Activated CD4-positive, alpha-beta T cell treated with anti-CD3 and anti-CD28 coated beads, Interleukin-10, Interleukin-2, amounts not matched to agents 100 ng/mL and 50 ng/mL, durations not matched to agents 16 hours and 8 hours (primary cell): ENCODE measurements around the gene DIRAS2.

Source experiments
- DNase-seq: peaks from one replicate; pipeline ENCODE4 v3.0.0-alpha.2; 2020

Gene DIRAS2

GRCh38 chr9:90611568-90611967, 31.1 kb downstream of the DIRAS2 start:
- no peak for DNase-seq

GRCh38 chr9:90611121-90611520, 31.5 kb downstream of the DIRAS2 start:
- DNase-seq = no peak

- DNase-seq = no peak
These were observed 34.7 kb downstream of the DIRAS2 start for GRCh38 chr9:90607701-90608516.

GRCh38 chr9:90600029-90600428, 42.6 kb downstream of the DIRAS2 start:
- DNase-seq = no peak

- no peak for DNase-seq
These were observed 44.4 kb downstream of the DIRAS2 start for GRCh38 chr9:90598191-90598590.

GRCh38 chr9:90593646-90594045, 49.0 kb downstream of the DIRAS2 start:
- DNase-seq = no peak

GRCh38 chr9:90580576-90580975, 62.0 kb downstream of the DIRAS2 start:
- no peak for DNase-seq

GRCh38 chr9:90579181-90579580, 63.4 kb downstream of the DIRAS2 start:
- DNase-seq = no peak

GRCh38 chr9:90578126-90578815, 64.4 kb downstream of the DIRAS2 start:
- DNase-seq = no peak

- DNase-seq = no peak
These were observed 73.1 kb downstream of the DIRAS2 start for GRCh38 chr9:90569511-90569910.

- no peak for DNase-seq
These were observed 74.0 kb downstream of the DIRAS2 start for GRCh38 chr9:90568667-90569066.

GRCh38 chr9:90562229-90562628, 80.4 kb downstream of the DIRAS2 start:
- DNase-seq = no peak
